SW 1271 (cell line): ENCODE data around the gene LRP11.
"Not testable (repeated sequence)": the region's sequence is repeated elsewhere in the genome, so short reads cannot be mapped to it uniquely, and the experiment has no call there.

Source experiments
- DNase-seq, 2 experiments: peaks; one replicate each; lab custom pipeline; 2025; lab: John Stamatoyannopoulos, UW

The LRP11 gene

GRCh38 chr6:149851461-149852110, 12.6 kb downstream of the LRP11 start:
- no peak for DNase-seq

GRCh38 chr6:149848343-149848742, 15.8 kb downstream of the LRP11 start:
- not testable (repeated sequence) for DNase-seq

GRCh38 chr6:149847939-149848267, 16.3 kb downstream of the LRP11 start:
- DNase-seq = no peak

- no peak for DNase-seq
Measured at GRCh38 chr6:149846321-149846720, 17.8 kb downstream of the LRP11 start.

- DNase-seq = no peak
Measured at GRCh38 chr6:149845549-149845948, 18.6 kb downstream of the LRP11 start.

- no peak for DNase-seq
Measured at GRCh38 chr6:149844480-149844879, 19.7 kb downstream of the LRP11 start.

GRCh38 chr6:149844036-149844435, 20.1 kb downstream of the LRP11 start:
- DNase-seq = not testable (repeated sequence)

GRCh38 chr6:149843051-149843633, 21.0 kb downstream of the LRP11 start:
- no peak for DNase-seq

GRCh38 chr6:149842331-149842730, 21.8 kb downstream of the LRP11 start:
- no peak for DNase-seq

GRCh38 chr6:149840345-149841075, 23.6 kb downstream of the LRP11 start:
- peak; percentile 32 to 59 for DNase-seq

GRCh38 chr6:149834513-149835481, 29.4 kb downstream of the LRP11 start:
- DNase-seq = peak in 1 of 2 experiments; percentile 62

- DNase-seq = no peak
Measured at GRCh38 chr6:149833651-149834050, 30.5 kb downstream of the LRP11 start.

- no peak for DNase-seq
Measured at GRCh38 chr6:149831308-149831820, 32.8 kb downstream of the LRP11 start.

GRCh38 chr6:149830731-149831307, 33.3 kb downstream of the LRP11 start:
- DNase-seq = no peak

- DNase-seq = no peak
Measured at GRCh38 chr6:149825292-149825691, 38.9 kb downstream of the LRP11 start.

GRCh38 chr6:149823013-149823412, 41.1 kb downstream of the LRP11 start:
- peak in 1 of 2 experiments; percentile 13 for DNase-seq

GRCh38 chr6:149821492-149821891, 42.7 kb downstream of the LRP11 start:
- no peak for DNase-seq

- no peak for DNase-seq
Measured at GRCh38 chr6:149820506-149820905, 43.7 kb downstream of the LRP11 start.

GRCh38 chr6:149815788-149816187, 48.4 kb downstream of the LRP11 start:
- no peak for DNase-seq

- DNase-seq = no peak
Measured at GRCh38 chr6:149813351-149813750, 50.8 kb downstream of the LRP11 start.

- no peak for DNase-seq
Measured at GRCh38 chr6:149809798-149810197, 54.4 kb downstream of the LRP11 start.

- DNase-seq = no peak
Measured at GRCh38 chr6:149806127-149806526, 58.0 kb downstream of the LRP11 start.
